Measurements from ENCODE around the gene TNFSF10. TPM values are rescaled to one million over a fixed set of nuclear protein-coding genes. Genes with fewer than 3 reads are reported as not detected.

Gene TNFSF10
- total and polyA plus RNA-seq, 9 of the 15 experiments (the other 6 are each of a cell fraction or from before 2014, with no cell fraction given): 0.07 to 1.3 (median 0.27) TPM; not detected in 1

DNA sequence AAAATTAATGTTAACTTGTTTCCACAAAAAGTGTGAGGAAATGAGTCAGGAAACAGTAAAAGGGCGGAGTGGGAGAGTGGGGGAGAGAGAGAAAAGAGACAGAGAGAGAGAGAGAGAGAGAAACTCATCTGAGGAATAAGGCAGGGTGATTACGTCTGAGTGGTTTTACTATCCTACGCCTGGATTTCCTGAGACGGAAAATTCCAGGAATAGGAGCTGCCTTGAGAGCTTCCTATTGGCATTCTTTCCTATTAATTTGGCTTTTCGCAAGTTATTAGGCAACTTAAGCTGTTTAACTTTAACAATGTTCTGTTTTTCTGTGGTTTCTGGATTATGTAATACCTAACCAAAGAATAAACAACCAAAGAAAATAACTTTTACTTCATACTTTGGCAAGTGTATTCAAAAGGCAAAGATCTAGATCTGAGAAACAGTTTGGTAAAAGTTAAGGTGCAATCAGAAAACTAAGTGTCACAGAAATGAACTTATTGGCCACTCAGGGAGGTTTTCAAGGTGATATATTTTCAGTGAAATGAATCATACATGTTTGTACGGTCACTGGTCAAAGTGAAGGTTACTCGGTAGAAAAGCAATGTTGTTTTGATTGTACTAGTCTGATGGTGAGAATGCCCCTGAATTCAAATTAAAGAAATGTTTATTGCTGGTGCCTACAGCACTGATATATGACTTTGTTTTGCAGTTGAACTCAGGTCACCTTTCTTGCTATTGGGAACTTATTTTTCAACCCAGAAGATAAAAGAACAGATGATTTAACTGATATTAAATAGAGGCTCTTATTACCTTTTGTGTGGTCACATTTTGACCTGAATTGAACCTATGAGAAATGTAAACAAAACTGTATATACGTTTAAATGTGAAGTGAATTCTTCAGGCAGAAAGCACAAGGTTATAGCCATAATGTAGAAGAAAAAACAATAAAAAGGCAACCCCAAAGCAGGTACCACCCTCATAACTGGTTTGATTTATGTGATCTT lies 39.9 kb upstream of the TNFSF10 start (continued):
- TF ChIP-seq HSF4 (CRISPR knock-in tag; IDR thresholded peaks at IDR 0.05; ENCODE audit: borderline replicate concordance) (no peak), SNIP1 (IDR thresholded peaks at IDR 0.05; ENCODE audit: low read depth) (no peak), FOXK1 (CRISPR knock-in tag; IDR thresholded peaks at IDR 0.05; ENCODE audit: borderline replicate concordance) (no peak), U2AF2 (optimal IDR thresholded peaks at IDR 0.05; ENCODE audit: low read depth, low read length) (no peak), STAT5B (CRISPR knock-in tag; IDR thresholded peaks at IDR 0.05) (no peak), CHD4 (IDR thresholded peaks at IDR 0.05; ENCODE audit: insufficient read depth, insufficient replicate concordance, low read depth, low read length, poor library complexity, severe bottlenecking) (no peak), ZNF165 (CRISPR knock-in tag; IDR thresholded peaks at IDR 0.05; ENCODE audit: borderline replicate concordance) (no peak), FOSL1 (tag; conservative IDR thresholded peaks at IDR 0.05) (peak; percentile 62), NFATC3 (IDR thresholded peaks at IDR 0.05) (no peak), ZNF197 (CRISPR knock-in tag; IDR thresholded peaks at IDR 0.05; ENCODE audit: low read depth) (no peak), TBP (optimal IDR thresholded peaks at IDR 0.05; ENCODE audit: low read depth, low read length) (no peak), OTX1 (CRISPR knock-in tag; IDR thresholded peaks at IDR 0.05) (no peak), POLR2A (conservative IDR thresholded peaks at IDR 0.05) (no peak), BRD9 (IDR thresholded peaks at IDR 0.05; ENCODE audit: low read depth, partially characterized antibody) (no peak), NELFE (IDR thresholded peaks at IDR 0.05; ENCODE audit: insufficient read depth, insufficient read length) (no peak), DPF2 (IDR thresholded peaks at IDR 0.05) (peak; percentile 64), DIDO1 (tag; IDR thresholded peaks at IDR 0.05; ENCODE audit: low read depth) (peak; percentile 35; the same call in 1 of the 2 replicates), ZNF707 (CRISPR knock-in tag; conservative IDR thresholded peaks at IDR 0.05) (no peak), SMARCA4 (IDR thresholded peaks at IDR 0.05) (peak; percentile 7; the same call in 1 of the 2 replicates), ZNF316 (IDR thresholded peaks at IDR 0.05) (no peak), PHF8 (IDR thresholded peaks at IDR 0.05; ENCODE audit: borderline replicate concordance, low read length) (no peak), YY1 (IDR thresholded peaks at IDR 0.05; ENCODE audit: borderline replicate concordance in 1 of 3, control insufficient read depth in 1 of 3, extremely low read depth in 1 of 3, insufficient read depth in 3 of 3, insufficient read length in 1 of 3, insufficient replicate concordance in 2 of 3, low read depth in 1 of 3, low read length in 2 of 3) (no peak), CEBPB (tag; IDR thresholded peaks at IDR 0.05) (peak; percentile 88), NBN (IDR thresholded peaks at IDR 0.05; ENCODE audit: low read depth) (no peak), SMAD1 (IDR thresholded peaks at IDR 0.05; ENCODE audit: low read depth, low read length, partially characterized antibody) (no peak)
- TF ChIP-seq, protein P1, sequence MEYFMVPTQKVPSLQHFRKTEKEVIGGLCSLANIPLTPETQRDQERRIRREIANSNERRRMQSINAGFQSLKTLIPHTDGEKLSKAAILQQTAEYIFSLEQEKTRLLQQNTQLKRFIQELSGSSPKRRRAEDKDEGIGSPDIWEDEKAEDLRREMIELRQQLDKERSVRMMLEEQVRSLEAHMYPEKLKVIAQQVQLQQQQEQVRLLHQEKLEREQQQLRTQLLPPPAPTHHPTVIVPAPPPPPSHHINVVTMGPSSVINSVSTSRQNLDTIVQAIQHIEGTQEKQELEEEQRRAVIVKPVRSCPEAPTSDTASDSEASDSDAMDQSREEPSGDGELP (CRISPR knock-in tag; IDR thresholded peaks at IDR 0.05; ENCODE audit: borderline replicate concordance): no peak

All from K562 (cell line).